SJCRH30 (cell line): ENCODE data around the gene CCAR1. TPM values are rescaled to one million over a fixed set of nuclear protein-coding genes. Genes with fewer than 3 reads are reported as not detected.
A peak's percentile ranks its signal among the peaks of the same experiment; 100 is the strongest.
"Not testable (repeated sequence)": the region's sequence is repeated elsewhere in the genome, so short reads cannot be mapped to it uniquely, and the experiment has no call there.

Source experiments
- DNase-seq, 2 experiments: peaks; one replicate each; pipeline ENCODE4 v3.0.0-alpha.2; 2015 to 2020
- H3K27ac ChIP-seq: fragments of 250-450 bp; sonication (Bioruptor Pico); 2 replicates; pipeline ENCODE4 v1.5.1; 2020; ENCODE audit warnings: mild to moderate bottlenecking, moderate library complexity
- H3K27me3 ChIP-seq: fragments of 250-450 bp; sonication (Bioruptor Pico); 2 replicates; pipeline ENCODE4 v1.5.1; 2020; ENCODE audit warnings: mild to moderate bottlenecking, moderate library complexity
- H3K36me3 ChIP-seq: fragments of 250-450 bp; sonication (Bioruptor Pico); 2 replicates; pipeline ENCODE4 v1.5.1; 2020; ENCODE audit warnings: mild to moderate bottlenecking, moderate library complexity
- H3K4me1 ChIP-seq: fragments of 250-450 bp; sonication (Bioruptor Pico); 2 replicates; pipeline ENCODE4 v1.5.1; 2020; ENCODE audit warnings: mild to moderate bottlenecking, moderate library complexity
- H3K4me3 ChIP-seq: fragments of 250-450 bp; sonication (Bioruptor Pico); 2 replicates; pipeline ENCODE4 v1.5.1; 2020; ENCODE audit warnings: mild to moderate bottlenecking, moderate library complexity
- H3K9me3 ChIP-seq: fragments of 250-450 bp; sonication (Bioruptor Pico); replicated peaks from 2 replicates; pipeline ENCODE4 v1.5.1; 2020; ENCODE audit warnings: mild to moderate bottlenecking, moderate library complexity
- total RNA-seq: library from RNA; depleted of rRNA; stranded (reverse); fragments of >200 nt; shearing (Covaris generic); gene quantifications from 2 replicates; pipeline ENCODE4 v1.2.3, GENCODE V29; 2014; rRNA removed

Gene CCAR1, protein sequence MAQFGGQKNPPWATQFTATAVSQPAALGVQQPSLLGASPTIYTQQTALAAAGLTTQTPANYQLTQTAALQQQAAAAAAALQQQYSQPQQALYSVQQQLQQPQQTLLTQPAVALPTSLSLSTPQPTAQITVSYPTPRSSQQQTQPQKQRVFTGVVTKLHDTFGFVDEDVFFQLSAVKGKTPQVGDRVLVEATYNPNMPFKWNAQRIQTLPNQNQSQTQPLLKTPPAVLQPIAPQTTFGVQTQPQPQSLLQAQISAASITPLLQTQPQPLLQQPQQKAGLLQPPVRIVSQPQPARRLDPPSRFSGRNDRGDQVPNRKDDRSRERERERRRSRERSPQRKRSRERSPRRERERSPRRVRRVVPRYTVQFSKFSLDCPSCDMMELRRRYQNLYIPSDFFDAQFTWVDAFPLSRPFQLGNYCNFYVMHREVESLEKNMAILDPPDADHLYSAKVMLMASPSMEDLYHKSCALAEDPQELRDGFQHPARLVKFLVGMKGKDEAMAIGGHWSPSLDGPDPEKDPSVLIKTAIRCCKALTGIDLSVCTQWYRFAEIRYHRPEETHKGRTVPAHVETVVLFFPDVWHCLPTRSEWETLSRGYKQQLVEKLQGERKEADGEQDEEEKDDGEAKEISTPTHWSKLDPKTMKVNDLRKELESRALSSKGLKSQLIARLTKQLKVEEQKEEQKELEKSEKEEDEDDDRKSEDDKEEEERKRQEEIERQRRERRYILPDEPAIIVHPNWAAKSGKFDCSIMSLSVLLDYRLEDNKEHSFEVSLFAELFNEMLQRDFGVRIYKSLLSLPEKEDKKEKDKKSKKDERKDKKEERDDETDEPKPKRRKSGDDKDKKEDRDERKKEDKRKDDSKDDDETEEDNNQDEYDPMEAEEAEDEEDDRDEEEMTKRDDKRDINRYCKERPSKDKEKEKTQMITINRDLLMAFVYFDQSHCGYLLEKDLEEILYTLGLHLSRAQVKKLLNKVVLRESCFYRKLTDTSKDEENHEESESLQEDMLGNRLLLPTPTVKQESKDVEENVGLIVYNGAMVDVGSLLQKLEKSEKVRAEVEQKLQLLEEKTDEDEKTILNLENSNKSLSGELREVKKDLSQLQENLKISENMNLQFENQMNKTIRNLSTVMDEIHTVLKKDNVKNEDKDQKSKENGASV
- total RNA-seq, result 55.9 and 64.5 TPM in 2 replicates

DNA sequence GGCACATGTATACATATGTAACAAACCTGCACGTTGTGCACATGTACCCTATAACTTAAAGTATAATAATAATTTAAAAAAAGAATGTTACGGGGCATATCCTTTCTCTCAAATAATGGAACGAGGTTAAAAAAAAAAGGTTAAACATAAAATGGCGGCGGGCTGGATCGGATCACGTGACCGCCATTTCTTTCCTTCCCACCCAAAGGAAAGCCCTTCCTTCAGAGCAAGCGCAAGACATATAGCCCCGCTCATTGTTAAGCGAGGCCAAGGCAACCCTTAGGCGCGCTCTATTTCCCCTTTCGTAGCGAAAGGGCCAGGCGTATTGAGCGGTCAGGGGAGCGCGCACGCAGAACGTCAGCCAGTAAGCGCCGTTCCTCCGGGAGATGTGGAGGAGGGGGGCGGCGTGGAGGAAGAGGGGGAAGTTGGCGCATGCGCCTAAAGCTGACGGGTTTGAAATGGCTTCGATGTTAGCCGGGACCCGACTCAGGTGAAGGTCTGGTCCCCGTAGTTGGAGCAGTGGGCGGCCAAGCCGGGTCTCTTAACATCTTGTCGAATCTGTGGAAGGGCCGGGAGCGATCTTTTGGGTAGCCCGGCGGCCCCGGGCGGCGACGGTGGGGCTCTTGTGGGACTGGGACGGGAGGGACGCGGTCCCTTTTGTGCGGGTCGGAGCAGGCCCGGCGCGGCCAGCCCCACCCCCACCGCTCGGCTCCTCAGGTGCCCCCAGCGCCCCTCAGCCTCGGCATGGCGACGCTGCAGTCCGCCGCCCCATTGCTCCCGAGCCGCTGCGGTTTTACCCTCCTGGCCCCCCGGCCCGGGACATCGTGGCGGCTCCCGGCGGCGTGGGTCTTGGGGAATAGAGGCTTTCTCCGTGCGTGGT, at the start of gene CCAR1:
CCAR1 (plus strand) TSS at position 447 of the 880 bp plus-strand sequence. CDS start 1,266 bp downstream, outside the sequence.
- DNase-seq, result peak; percentile 96 to 98

GRCh38 chr10:68684413-68684812, 36.6 kb upstream of the CCAR1 start:
- peaks cover 3% of the 10 kb centered on the region; the same call in 1 of the 2 replicates for H3K36me3 ChIP-seq
- H3K4me3 ChIP-seq, result no peak overlapping the region
- H3K9me3 ChIP-seq, result no peaks in the 10 kb centered on the region
- no peaks in the 10 kb centered on the region for H3K27me3 ChIP-seq
- H3K27ac ChIP-seq, result no peak overlapping the region
- H3K4me1 ChIP-seq, result no peaks in the 10 kb centered on the region
- no peak for DNase-seq

More for the DNA sequence above, at the start of gene CCAR1:
- peak within 1 kb of the TSS; percentile 77 for H3K4me3 ChIP-seq
- H3K27me3 ChIP-seq, result no peaks in the 10 kb centered on the region
- no peaks in the 10 kb centered on the region for H3K4me1 ChIP-seq
- H3K27ac ChIP-seq, result peak within 1 kb of the TSS; percentile 79
- H3K9me3 ChIP-seq, result no peaks in the 10 kb centered on the region
- peaks cover 19% of the 10 kb centered on the region for H3K36me3 ChIP-seq

DNA sequence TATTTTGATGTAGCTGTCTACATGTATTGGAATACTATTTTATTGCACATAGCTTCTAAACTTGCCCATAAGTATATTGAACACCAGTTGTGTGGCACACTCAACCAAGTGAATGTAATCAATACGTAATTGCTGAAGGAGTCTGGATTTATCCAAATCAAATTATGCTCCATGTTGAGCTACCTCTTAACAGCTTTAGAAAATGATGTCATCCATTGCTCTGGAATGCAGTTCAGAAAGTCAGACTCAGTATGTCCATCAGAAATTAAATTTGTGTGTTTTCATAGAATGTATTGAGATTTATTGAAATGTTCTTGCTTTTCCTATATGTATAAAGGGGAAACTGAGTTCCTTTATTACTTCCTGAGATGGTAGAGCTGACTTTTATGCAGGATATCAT, 25.0 kb upstream of the CCAR1 start:
- no peak for DNase-seq
- no peak overlapping the region for H3K4me3 ChIP-seq
- H3K36me3 ChIP-seq, result no peaks in the 10 kb centered on the region; the same call in 1 of the 2 replicates
- H3K27me3 ChIP-seq, result no peaks in the 10 kb centered on the region
- no peak overlapping the region for H3K27ac ChIP-seq
- H3K4me1 ChIP-seq, result peaks cover 19% of the 10 kb centered on the region
- H3K9me3 ChIP-seq, result no peaks in the 10 kb centered on the region

- Histone ChIP-seq H3K36me3 (no peaks in the 10 kb centered on the region), H3K4me1 (peaks cover 19% of the 10 kb centered on the region), H3K27me3 (no peaks in the 10 kb centered on the region), H3K4me3 (no peak overlapping the region), H3K9me3 (no peaks in the 10 kb centered on the region), H3K27ac (peak overlapping the region; percentile 11)
- peak in 1 of 2 experiments; percentile 28 for DNase-seq
These were observed 23.9 kb upstream of the CCAR1 start for GRCh38 chr10:68697106-68697505.

- Histone ChIP-seq H3K4me1 (peaks cover 19% of the 10 kb centered on the region), H3K36me3 (no peaks in the 10 kb centered on the region), H3K27me3 (no peaks in the 10 kb centered on the region), H3K9me3 (no peaks in the 10 kb centered on the region), H3K27ac (no peak overlapping the region), H3K4me3 (no peak overlapping the region)
- no peak for DNase-seq
These were observed 20.8 kb upstream of the CCAR1 start for GRCh38 chr10:68700197-68700596.

DNA sequence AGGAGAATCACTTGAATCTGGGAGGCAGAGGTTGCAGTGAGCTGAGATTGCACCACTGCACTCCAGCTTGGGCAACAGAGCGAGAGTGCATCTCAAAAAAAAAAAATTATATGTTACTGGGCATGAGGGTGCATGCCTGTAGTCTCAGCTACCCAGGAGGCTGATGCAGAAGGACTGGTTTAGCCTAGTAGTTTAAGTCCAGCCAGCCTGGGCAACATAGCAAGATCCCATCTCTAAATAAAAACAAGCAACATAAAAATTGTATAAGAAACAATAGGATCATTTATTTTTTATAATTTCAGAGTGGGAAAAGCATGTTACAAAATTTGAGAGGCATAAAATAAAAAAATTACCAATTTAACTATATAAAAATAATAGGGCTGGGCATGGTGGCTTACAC, 15.5 kb upstream of the CCAR1 start:
- H3K4me3 ChIP-seq, result no peak overlapping the region
- no peak overlapping the region for H3K27ac ChIP-seq
- DNase-seq, result no peak
- no peaks in the 10 kb centered on the region for H3K4me1 ChIP-seq
- no peaks in the 10 kb centered on the region for H3K27me3 ChIP-seq
- H3K9me3 ChIP-seq, result no peaks in the 10 kb centered on the region
- H3K36me3 ChIP-seq, result no peaks in the 10 kb centered on the region

DNA sequence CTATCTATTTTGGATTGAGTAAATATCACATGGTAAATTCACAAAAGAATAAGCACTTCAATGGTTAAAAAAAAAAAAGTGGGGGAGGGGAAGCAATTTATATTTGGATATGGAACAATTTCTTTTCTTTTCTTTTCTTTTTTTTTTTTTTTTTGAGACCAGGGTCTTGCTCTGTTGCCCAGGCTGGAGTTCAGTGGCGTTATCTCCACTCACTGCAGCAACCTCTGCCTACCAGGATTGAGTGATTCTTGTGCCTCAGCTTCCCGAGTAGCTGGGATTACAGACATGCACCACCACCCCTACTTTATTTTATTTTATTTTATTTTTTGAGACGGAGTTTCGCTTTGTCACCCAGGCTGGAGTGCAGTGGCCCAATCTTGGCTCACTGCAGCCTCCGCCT, 12.1 kb upstream of the CCAR1 start:
- not testable (repeated sequence) for H3K4me1 ChIP-seq, DNase-seq, H3K27ac ChIP-seq, H3K4me3 ChIP-seq, H3K36me3 ChIP-seq, H3K9me3 ChIP-seq, H3K27me3 ChIP-seq

DNA sequence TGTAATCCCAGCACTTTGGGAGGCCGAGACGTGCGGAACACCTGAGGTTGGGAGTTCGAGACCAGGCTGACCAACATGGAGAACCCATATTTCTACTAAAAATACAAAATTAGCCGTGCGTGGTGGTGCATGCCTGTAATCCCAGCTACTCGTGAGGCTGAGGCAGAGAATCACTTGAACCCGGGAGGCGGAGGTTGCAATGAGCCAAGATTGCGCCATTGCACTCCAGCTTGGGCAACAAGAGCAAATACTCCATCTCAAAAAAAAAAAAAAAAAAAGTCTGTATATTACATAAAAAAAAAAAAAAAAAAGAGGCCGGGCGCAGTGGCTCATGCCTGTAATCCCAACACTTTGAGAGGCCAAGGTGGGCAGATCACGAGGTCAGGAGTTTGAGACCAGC, 8.0 kb upstream of the CCAR1 start:
- not testable (repeated sequence) for DNase-seq, H3K4me1 ChIP-seq, H3K9me3 ChIP-seq, H3K27ac ChIP-seq, H3K4me3 ChIP-seq, H3K36me3 ChIP-seq, H3K27me3 ChIP-seq

DNA sequence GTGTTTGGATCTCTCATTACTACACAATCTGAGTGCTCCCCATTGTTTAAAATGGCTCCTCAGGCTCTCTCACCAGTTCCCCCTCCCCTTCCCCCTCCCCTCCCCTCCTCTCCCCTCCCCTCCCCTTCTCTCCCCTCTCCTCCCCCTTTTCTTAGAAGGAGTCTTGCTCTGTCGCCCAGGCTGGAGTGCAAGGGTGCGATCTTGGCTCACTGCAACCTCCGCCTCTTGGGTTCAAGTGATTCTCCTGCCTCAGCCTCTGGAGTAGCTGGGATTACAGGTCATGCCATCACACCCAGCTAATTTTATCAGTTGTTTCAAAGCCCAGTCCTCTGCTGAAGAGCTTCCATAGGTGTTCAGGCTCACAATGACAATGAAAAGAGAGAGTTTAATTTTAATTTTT, 3.6 kb upstream of the CCAR1 start:
- DNase-seq, result no peak
- no peaks in the 10 kb centered on the region for H3K36me3 ChIP-seq
- H3K27me3 ChIP-seq, result no peaks in the 10 kb centered on the region
- no peak overlapping the region for H3K27ac ChIP-seq
- no peaks in the 10 kb centered on the region for H3K9me3 ChIP-seq
- H3K4me3 ChIP-seq, result no peak overlapping the region
- H3K4me1 ChIP-seq, result no peaks in the 10 kb centered on the region

- H3K4me1 ChIP-seq, result no peaks in the 10 kb centered on the region
- no peak for DNase-seq
- H3K27me3 ChIP-seq, result no peaks in the 10 kb centered on the region
- H3K27ac ChIP-seq, result peak overlapping the region; percentile 79
- H3K4me3 ChIP-seq, result peak overlapping the region; percentile 77
- no peaks in the 10 kb centered on the region for H3K9me3 ChIP-seq
- H3K36me3 ChIP-seq, result peaks cover 19% of the 10 kb centered on the region
These were observed 765 bp downstream of the CCAR1 start for GRCh38 chr10:68721673-68722335.

- H3K36me3 ChIP-seq, result peaks cover 28% of the 10 kb centered on the region
These were observed 4.0 kb downstream of the CCAR1 start for GRCh38 chr10:68725016-68725415.

GRCh38 chr10:68727146-68727545, 6.1 kb downstream of the CCAR1 start:
- no peak for DNase-seq
- no peak overlapping the region for H3K4me3 ChIP-seq
- no peaks in the 10 kb centered on the region for H3K4me1 ChIP-seq
- no peaks in the 10 kb centered on the region for H3K9me3 ChIP-seq
- H3K27ac ChIP-seq, result no peak overlapping the region
- peaks cover 37% of the 10 kb centered on the region for H3K36me3 ChIP-seq
- H3K27me3 ChIP-seq, result no peaks in the 10 kb centered on the region

More at GRCh38 chr10:68725016-68725415, 4.0 kb downstream of the CCAR1 start:
- no peaks in the 10 kb centered on the region for H3K4me1 ChIP-seq
- H3K27ac ChIP-seq, result no peak overlapping the region
- no peak for DNase-seq
- no peaks in the 10 kb centered on the region for H3K27me3 ChIP-seq
- H3K9me3 ChIP-seq, result no peaks in the 10 kb centered on the region
- H3K4me3 ChIP-seq, result no peak overlapping the region

- Histone ChIP-seq H3K4me1 (no peaks in the 10 kb centered on the region), H3K4me3 (no peak overlapping the region), H3K9me3 (no peaks in the 10 kb centered on the region), H3K27ac (no peak overlapping the region), H3K27me3 (no peaks in the 10 kb centered on the region), H3K36me3 (peaks cover 64% of the 10 kb centered on the region)
- DNase-seq, result no peak
These were observed 11.6 kb downstream of the CCAR1 start for GRCh38 chr10:68732651-68733050.
